GM21529 (cell line): ENCODE results near the gene IGDCC3.

Source experiments
- ATAC-seq: cut with Tn5 transposase; IDR thresholded peaks from one replicate; pipeline ENCODE4 v1.9.1; 2021; ENCODE audit not compliant: unreplicated experiment

IGDCC3 gene

GRCh38 chr15:65344214-65344913 is 33.4 kb downstream of the IGDCC3 start:
- no peak for ATAC-seq

DNA sequence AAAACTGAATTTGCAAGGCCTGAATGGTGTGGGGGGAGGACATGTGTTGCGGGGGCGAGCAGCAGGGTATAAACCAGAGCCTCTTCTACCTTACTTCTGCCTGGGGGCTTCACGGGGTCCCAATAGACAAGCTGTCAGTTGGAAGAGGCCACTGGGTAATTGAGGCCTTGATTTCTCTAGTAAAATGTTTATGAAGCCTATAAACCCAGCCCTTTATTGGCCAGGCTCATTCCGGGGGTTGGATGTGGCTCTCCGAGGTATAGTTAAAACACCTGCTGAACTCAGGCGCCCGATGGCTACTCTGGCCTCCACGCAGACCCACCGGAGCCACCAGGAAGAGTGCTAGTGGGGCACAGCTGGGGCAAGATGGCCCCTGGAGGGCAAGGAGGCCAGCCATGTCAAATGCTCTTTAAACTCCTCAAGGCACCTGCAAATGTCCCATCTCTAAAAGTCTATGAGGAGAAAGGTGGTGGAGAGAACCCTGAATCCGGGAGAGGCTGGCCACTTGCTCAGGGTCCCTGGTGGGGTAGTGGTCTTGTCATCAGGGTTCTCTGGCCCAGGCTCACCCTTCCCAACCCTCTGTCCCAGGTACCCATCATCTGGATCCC is 34.3 kb downstream of the IGDCC3 start:
- no peak for ATAC-seq

DNA sequence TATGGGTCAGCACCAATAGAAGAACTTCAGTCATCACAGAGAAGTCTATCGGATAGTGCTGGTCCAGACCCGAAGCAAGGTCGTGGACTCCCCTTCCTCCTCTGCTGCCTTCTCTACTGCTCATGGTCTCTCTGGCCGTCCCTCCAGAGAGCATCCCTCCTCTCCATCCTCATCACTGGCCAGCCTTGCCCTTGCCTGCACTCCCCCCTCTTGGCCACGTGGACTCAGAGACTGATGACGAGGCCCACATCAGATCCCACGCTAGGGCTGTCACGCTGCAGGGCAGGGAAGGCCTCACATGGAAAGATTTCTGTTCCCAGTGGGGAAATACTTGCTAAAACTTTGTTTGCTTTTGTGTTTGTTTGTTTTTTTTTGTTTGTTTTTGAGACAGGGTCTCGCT is 35.3 kb downstream of the IGDCC3 start:
- ATAC-seq, result no peak

GRCh38 chr15:65339920-65340319 is 37.9 kb downstream of the IGDCC3 start:
- no peak for ATAC-seq

DNA sequence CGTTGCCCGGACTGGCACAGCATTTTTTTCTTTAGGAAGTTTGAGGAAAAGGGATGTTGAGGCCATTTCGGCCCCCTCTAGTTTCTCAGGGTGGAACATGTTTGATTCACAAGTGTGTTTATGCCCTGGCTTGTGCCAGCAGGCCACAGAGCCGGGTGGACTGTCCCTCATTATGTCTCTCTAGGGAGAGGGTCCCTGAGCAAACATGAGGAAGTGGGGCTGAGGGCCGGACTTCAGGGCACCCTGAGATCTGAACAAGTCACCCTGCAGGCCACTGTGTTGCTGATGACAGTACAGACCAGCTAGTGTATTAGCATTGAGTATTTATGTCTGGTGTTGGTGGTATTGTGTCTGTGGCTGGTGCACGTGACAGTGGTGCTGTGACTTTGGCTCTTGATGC is 38.4 kb downstream of the IGDCC3 start:
- ATAC-seq, result no peak

DNA sequence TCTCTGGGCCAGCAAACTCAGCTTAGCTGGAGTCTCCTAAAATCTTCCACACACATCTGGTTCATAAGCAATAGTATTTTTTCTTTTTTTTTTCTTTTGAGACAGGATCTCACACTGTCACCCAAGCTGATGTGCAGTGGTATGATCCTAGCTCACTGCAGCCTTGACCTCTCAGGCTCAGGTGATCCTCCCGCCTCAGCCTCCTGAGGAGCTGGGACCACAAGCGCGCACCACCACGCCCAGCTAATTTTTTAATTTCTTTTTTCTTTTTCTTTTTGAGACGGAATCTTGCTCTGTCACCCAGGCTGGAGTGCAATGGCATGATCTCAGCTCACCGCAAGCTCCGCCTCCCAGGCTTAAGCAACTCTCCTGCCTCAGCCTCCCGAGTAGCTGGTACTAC is 39.0 kb downstream of the IGDCC3 start:
- no peak for ATAC-seq

GRCh38 chr15:65338366-65338765 is 39.4 kb downstream of the IGDCC3 start:
- no peak for ATAC-seq

GRCh38 chr15:65337436-65338070 is 40.2 kb downstream of the IGDCC3 start:
- ATAC-seq, result no peak

- ATAC-seq, result no peak
Measured at GRCh38 chr15:65336493-65337435, 41.0 kb downstream of the IGDCC3 start.

DNA sequence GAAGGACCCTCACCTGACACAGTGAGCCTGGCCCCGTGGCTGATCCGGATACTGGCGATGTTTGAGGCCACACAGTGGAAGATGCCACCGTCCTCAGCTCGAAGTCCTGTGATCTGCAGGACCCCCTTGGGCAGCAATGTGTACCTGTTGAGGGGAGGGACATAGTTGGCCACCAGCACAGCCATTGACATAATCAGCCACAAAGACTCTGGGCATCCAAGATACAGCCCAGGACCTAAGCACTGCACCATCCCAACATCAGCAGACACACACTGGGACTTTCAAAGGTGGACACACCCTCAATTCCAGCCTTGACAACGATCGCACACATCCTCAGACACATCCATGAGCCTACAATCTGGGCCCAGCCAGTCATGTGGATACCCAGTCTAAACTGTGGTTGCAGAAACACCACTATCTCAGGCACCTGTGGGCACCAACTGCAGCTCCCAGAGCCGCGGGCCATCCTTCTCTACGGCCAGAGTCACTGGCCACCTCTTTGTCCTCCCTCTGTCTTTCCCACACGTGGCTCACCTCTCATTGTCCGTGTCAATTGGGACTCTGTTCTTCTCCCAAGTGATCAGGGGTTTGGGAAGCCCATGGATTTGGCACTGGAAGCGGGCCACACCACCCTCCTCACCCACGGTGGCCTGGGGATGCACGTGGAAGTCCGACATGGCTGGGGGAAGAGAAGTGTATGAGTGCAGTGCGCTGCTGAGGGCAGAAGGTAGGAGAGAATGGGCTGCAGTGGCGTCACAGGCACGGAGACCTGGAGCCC is 42.3 kb downstream of the IGDCC3 start:
- no peak for ATAC-seq

- ATAC-seq, result no peak
Measured at GRCh38 chr15:65334586-65335231, 43.1 kb downstream of the IGDCC3 start.

- ATAC-seq, result no peak
Measured at GRCh38 chr15:65333856-65334255, 43.9 kb downstream of the IGDCC3 start.

GRCh38 chr15:65333148-65333820 is 44.5 kb downstream of the IGDCC3 start:
- no peak for ATAC-seq

DNA sequence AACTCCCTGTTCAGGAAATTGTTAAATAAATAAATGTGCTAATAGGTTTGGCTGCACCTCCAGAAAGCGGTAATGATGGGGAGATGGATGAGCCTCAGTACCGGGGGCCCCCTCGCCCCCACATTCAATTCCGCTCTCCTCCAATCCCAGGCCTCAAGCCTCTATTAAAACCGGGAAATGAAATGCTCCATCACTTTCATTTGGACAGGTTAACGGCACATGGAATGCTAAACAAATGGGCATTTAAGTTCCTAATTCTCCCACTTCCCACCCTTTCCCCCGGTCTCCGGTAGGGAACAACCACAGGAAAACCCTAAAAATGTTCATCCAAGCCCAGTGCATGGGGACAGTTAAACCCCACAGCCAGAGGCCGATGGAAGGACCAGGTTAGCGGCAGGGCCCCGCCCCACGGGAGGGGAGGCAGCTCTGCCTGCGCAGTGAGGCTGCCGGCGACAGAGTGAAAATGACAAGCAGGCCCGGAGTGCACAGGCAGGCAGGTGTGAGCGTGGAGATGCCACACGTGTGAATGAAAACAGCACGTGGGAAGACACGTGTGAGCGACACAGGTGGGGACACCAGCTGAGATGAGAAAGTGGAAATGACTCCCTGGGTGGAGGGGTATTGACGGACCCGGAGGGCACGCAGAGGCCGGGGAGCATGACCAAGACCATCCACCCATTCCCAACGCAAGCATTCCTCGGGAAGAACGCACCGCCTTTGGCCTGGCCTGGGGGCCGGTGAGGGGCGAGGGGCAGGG is 45.2 kb downstream of the IGDCC3 start:
- no peak for ATAC-seq

DNA sequence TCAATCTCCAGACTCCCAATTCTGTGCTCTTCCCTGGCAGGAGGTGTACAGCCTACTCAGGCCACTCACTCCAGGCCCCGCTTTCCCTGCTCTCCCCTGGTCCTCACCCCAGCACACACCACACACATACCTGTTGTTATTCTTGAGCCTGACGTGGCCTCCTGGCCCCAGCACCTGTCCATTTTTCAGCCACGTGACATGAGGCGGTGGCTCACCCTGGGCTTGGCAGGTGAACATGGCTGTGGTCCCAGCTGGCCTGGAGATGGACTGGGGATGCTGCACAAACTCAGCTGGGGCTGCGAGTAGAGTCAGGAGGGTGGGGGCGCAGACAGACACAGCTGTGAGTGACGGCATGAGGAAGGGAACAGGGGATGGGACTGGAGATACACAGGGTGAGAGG is 46.0 kb downstream of the IGDCC3 start:
- ATAC-seq, result no peak

- no peak for ATAC-seq
Measured at GRCh38 chr15:65330934-65331645, 46.7 kb downstream of the IGDCC3 start.

DNA sequence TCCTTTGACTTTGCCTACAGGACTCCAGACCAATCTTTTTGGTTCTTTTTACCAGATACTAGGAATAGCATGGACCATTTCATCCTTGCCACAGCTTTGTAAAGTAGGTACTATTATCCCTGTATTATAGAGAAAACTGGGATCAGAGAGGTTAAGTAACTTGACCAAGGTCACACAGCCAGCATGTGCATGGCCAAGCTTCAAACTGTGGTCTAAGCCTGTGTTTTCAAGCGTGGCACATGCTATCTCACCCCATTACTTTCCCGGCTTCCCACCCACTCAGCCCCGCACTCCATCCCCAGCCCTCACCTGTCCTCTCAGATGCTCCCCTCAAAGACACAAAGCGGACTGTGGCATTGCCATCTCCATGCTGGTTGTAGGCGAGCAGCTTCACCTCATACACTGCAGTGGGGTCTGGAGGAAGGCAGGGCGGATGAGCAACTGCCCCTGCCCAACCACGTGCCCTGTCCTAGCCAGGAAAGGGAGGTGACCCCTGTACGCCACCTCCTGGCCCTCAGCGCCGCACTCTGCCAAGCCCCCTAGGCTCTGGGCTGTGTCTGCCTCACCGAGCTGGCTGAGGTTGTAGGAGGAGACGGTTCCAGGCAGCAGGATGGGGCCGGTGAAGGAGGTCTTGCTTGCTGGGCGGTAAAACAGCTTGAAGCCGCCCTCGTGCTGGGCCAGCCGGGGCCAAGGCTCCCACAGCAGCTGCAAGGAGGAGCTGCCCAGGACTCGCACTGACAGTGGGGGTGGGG is 47.6 kb downstream of the IGDCC3 start:
- no peak for ATAC-seq
